MM.1S (cell line): ENCODE results near the gene MGAT5.

Experiments used
- CTCF ChIP-seq: fragments of 300-600 bp; sonication (generic); IDR thresholded peaks from 2 replicates; pipeline ENCODE4 v1.5.1; 2016; ENCODE audit warnings: antibody characterized with exemption, low read length, mixed read lengths
- EZH2 ChIP-seq: fragments of 300-600 bp; sonication (generic); optimal IDR thresholded peaks from 2 replicates; pipeline ENCODE3; 2017; ENCODE audit warnings: low read depth, mild to moderate bottlenecking, antibody characterized with exemption, low read length, mixed read lengths
- EZH2phosphoT487 ChIP-seq: fragments of 300-600 bp; sonication (generic); IDR thresholded peaks from 2 replicates; pipeline ENCODE4 v1.6.1; 2018; ENCODE audit warnings: antibody characterized with exemption, low read length

- TF ChIP-seq CTCF, result no peak
- TF ChIP-seq EZH2, result no peak
- no peak for TF ChIP-seq EZH2phosphoT487
These were observed 208.4 kb downstream of the MGAT5 start for GRCh38 chr2:134462275-134462674.
